Activated effector memory CD4-positive, alpha-beta T cell treated with anti-CD3 and anti-CD28 coated beads, Interleukin-2, amount 50 U/mL, for 16 hours (primary cell): ENCODE measurements around the gene NFXL1.

Experiments
- DNase-seq: peaks from one replicate; pipeline ENCODE4 v3.0.0-alpha.2; 2020

Gene NFXL1

GRCh38 chr4:47882228-47882627 is 32.2 kb downstream of the NFXL1 start:
- DNase-seq: no peak

GRCh38 chr4:47879458-47879857 is 34.9 kb downstream of the NFXL1 start:
- DNase-seq: no peak

GRCh38 chr4:47876784-47877546 is 37.4 kb downstream of the NFXL1 start:
- DNase-seq: no peak

GRCh38 chr4:47876310-47876709 is 38.1 kb downstream of the NFXL1 start:
- no peak for DNase-seq

GRCh38 chr4:47873877-47874541 is 40.4 kb downstream of the NFXL1 start:
- no peak for DNase-seq

- no peak for DNase-seq
Observed at GRCh38 chr4:47863486-47863885, 50.9 kb downstream of the NFXL1 start.

- DNase-seq: no peak
Observed at GRCh38 chr4:47862297-47862696, 52.1 kb downstream of the NFXL1 start.

GRCh38 chr4:47860305-47860704 is 54.1 kb downstream of the NFXL1 start:
- DNase-seq: no peak

GRCh38 chr4:47858006-47858405 is 56.4 kb downstream of the NFXL1 start:
- DNase-seq: no peak

- no peak for DNase-seq
Observed at GRCh38 chr4:47856713-47857112, 57.7 kb downstream of the NFXL1 start.

- DNase-seq: no peak
Observed at GRCh38 chr4:47855350-47855749, 59.0 kb downstream of the NFXL1 start.

GRCh38 chr4:47852136-47852535 is 62.2 kb downstream of the NFXL1 start:
- DNase-seq: no peak

GRCh38 chr4:47849466-47849865 is 64.9 kb downstream of the NFXL1 start:
- DNase-seq: no peak

- no peak for DNase-seq
Observed at GRCh38 chr4:47848041-47848440, 66.3 kb downstream of the NFXL1 start.

GRCh38 chr4:47842985-47843384 is 71.4 kb downstream of the NFXL1 start:
- DNase-seq: no peak

- no peak for DNase-seq
Observed at GRCh38 chr4:47840291-47840690, 74.1 kb downstream of the NFXL1 start.

GRCh38 chr4:47839259-47839658 is 75.1 kb downstream of the NFXL1 start:
- peak; percentile 81 for DNase-seq

- no peak for DNase-seq
Observed at GRCh38 chr4:47838445-47838844, 75.9 kb downstream of the NFXL1 start.

- no peak for DNase-seq
Observed at GRCh38 chr4:47837908-47838294, 76.5 kb downstream of the NFXL1 start, which contains the start of gene CORIN. TSS of gene CORIN (minus strand) at chr4:47838067. CDS start at chr4:47837949, 118 bp downstream.

GRCh38 chr4:47837094-47837907 is 77.1 kb downstream of the NFXL1 start:
- peak; percentile 80 for DNase-seq

GRCh38 chr4:47836641-47837093 is 77.7 kb downstream of the NFXL1 start:
- peak; percentile 81 for DNase-seq

- no peak for DNase-seq
Observed at GRCh38 chr4:47835494-47835893, 78.9 kb downstream of the NFXL1 start.

- no peak for DNase-seq
Observed at GRCh38 chr4:47831026-47831679, 83.2 kb downstream of the NFXL1 start.
